ENCODE data around the gene RPS24. TPM values are rescaled to one million over a fixed set of nuclear protein-coding genes. Genes with fewer than 3 reads are reported as not detected.

Gene RPS24
- total and polyA plus RNA-seq, 9 of the 15 experiments (the other 6 are each of a cell fraction or from before 2014, with no cell fraction given) = 1,947 to 7,307 (median 5,944) TPM

DNA sequence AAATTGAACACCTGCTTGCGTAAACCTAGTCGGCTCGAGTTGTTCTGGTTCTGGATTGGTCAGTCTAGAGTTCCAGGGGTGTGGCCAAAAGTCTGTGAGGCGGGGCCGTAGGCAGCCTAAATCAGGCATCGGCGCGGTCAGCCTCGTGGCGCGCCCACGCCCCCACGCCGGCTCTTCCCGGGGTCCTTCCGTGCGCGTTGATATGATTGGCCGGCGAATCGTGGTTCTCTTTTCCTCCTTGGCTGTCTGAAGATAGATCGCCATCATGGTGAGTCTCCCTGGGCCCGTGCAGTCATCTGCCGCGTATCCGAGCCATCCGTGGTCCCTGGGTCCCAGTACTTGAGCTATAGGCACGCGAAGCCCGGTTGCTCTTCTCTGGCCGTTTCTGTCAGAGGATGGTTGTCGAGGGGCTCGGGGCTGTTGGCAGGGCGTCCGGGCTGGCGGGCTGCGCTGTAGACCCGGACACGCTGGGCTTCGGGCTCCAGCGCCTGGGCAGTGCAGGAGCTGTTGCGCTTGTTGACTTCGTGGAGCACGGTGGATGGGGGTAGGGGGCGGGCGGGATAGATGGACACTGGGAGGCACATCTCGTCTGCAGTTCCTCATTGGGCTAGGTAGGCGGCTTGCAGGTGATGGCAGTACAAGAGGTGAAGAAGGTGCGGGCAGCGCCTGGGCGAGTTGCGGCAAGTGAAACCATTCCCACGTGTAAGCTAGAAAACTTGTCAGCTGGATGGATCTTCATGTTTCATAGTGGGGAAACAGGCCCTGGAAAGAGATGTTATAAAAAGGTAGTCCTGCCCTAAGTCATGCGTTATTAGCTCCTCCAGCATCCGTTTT, at the start of gene RPS24 (continued):
- TF ChIP-seq, protein P1, sequence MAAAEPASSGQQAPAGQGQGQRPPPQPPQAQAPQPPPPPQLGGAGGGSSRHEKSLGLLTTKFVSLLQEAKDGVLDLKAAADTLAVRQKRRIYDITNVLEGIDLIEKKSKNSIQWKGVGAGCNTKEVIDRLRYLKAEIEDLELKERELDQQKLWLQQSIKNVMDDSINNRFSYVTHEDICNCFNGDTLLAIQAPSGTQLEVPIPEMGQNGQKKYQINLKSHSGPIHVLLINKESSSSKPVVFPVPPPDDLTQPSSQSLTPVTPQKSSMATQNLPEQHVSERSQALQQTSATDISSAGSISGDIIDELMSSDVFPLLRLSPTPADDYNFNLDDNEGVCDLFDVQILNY (CRISPR knock-in tag; IDR thresholded peaks at IDR 0.05) = peak; percentile 65; the same call in 1 of the 2 replicates
- TF ChIP-seq ATF1 (CRISPR knock-in tag; IDR thresholded peaks at IDR 0.05) (no peak), ATF1 (tag; IDR thresholded peaks at IDR 0.05) (peak; percentile 88), CREB3L1 (IDR thresholded peaks at IDR 0.05; ENCODE audit: borderline replicate concordance, low read depth) (peak; percentile 63), FUS (optimal IDR thresholded peaks at IDR 0.05; ENCODE audit: low read depth, low read length) (no peak), ZFP30 (CRISPR knock-in tag; IDR thresholded peaks at IDR 0.05; ENCODE audit: borderline replicate concordance) (no peak), ZBTB1 (CRISPR knock-in tag; IDR thresholded peaks at IDR 0.05; ENCODE audit: borderline replicate concordance, low read depth) (no peak), ZNF717 (CRISPR knock-in tag; IDR thresholded peaks at IDR 0.05) (no peak), KAT2B (IDR thresholded peaks at IDR 0.05; ENCODE audit: low read depth, low read length) (no peak), SMAD2 (IDR thresholded peaks at IDR 0.05; ENCODE audit: low read depth, low read length) (no peak), STAT5A (IDR thresholded peaks at IDR 0.05; ENCODE audit: borderline replicate concordance, low read length) (peak; percentile 16; the same call in 1 of the 2 replicates), TBP (optimal IDR thresholded peaks at IDR 0.05; ENCODE audit: low read depth, low read length) (no peak), ZC3H4 (CRISPR knock-in tag; IDR thresholded peaks at IDR 0.05; ENCODE audit: borderline replicate concordance) (no peak)
- TF ChIP-seq, protein P2, sequence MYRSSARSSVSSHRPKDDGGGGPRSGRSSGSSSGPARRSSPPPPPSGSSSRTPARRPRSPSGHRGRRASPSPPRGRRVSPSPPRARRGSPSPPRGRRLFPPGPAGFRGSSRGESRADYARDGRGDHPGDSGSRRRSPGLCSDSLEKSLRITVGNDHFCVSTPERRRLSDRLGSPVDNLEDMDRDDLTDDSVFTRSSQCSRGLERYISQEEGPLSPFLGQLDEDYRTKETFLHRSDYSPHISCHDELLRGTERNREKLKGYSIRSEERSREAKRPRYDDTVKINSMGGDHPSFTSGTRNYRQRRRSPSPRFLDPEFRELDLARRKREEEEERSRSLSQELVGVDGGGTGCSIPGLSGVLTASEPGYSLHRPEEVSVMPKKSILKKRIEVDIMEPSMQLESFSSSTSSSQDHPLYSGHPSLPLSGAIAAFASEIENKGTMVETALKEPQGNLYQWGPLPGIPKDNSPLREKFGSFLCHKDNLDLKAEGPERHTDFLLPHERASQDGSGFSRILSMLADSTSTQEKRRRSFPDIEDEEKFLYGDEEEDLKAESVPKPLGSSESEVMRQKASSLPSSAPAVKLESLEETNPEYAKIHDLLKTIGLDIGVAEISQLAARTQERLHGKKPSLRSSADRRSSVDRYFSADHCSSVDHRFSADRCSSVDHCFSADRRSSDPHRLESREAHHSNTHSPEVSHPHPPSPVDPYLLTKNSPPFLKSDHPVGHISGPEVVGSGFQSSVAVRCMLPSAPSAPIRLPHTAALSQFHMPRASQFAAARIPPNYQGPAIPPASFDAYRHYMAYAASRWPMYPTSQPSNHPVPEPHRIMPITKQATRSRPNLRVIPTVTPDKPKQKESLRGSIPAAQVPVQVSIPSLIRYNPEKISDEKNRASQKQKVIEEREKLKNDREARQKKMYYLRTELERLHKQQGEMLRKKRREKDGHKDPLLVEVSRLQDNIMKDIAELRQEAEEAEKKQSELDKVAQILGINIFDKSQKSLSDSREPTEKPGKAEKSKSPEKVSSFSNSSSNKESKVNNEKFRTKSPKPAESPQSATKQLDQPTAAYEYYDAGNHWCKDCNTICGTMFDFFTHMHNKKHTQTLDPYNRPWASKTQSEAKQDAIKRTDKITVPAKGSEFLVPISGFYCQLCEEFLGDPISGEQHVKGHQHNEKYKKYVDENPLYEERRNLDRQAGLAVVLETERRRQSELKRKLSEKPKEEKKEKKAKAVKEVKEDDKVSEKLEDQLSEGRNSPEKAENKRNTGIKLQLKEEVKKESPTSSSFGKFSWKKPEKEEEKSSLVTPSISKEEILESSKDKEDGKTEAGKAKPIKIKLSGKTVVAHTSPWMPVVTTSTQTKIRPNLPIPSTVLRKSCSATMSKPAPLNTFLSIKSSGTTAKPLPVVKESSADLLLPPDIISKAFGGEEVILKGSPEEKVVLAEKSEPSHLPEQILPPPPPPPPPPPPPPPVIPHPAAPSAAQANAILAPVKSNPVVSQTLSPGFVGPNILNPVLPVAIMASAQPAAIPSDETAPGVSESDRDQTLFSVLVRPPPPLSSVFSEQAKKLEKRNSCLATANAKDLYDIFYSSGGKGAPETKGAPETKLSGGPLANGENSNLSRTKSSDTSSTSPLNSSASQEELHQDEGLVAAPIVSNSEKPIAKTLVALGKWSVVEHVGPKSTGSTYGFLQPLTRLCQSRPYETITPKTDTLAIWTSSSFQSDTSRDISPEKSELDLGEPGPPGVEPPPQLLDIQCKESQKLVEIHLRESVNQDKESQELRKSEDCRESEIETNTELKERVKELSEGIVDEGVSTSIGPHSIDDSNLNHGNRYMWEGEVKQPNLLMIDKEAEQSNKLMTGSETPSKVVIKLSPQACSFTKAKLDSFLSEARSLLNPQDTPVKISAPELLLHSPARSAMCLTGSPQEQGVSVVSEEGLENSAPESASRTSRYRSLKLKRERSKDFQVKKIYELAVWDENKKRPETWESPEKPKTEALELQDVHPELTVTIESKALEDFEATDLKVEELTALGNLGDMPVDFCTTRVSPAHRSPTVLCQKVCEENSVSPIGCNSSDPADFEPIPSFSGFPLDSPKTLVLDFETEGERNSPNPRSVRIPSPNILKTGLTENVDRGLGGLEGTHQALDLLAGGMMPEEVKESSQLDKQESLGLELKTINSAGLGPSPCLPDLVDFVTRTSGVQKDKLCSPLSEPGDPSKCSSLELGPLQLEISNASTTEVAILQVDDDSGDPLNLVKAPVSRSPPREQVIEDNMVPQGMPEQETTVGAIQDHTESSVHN (IDR thresholded peaks at IDR 0.05; ENCODE audit: borderline replicate concordance in 1 of 2, low read depth in 1 of 2) = peak in 1 of 2 experiments; percentile 88; a peak in 2 of 4 replicates
- TF ChIP-seq, protein P3, sequence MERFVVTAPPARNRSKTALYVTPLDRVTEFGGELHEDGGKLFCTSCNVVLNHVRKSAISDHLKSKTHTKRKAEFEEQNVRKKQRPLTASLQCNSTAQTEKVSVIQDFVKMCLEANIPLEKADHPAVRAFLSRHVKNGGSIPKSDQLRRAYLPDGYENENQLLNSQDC (CRISPR knock-in tag; IDR thresholded peaks at IDR 0.05) = 0 out of 2 replicates have a peak, but pooled peaks have one; percentile 64

Data from K562 (cell line).